NCI-H774 (cell line): ENCODE data around the gene DDR1.
"Not testable (repeated sequence)": the region's sequence is repeated elsewhere in the genome, so short reads cannot be mapped to it uniquely, and the experiment has no call there.

Experiments used
- DNase-seq: peaks from one replicate; lab custom pipeline; 2025; lab: John Stamatoyannopoulos, UW

Gene DDR1

GRCh38 chr6:30854285-30855040, 29.9 kb upstream of the DDR1 start:
- DNase-seq: no peak

DNA sequence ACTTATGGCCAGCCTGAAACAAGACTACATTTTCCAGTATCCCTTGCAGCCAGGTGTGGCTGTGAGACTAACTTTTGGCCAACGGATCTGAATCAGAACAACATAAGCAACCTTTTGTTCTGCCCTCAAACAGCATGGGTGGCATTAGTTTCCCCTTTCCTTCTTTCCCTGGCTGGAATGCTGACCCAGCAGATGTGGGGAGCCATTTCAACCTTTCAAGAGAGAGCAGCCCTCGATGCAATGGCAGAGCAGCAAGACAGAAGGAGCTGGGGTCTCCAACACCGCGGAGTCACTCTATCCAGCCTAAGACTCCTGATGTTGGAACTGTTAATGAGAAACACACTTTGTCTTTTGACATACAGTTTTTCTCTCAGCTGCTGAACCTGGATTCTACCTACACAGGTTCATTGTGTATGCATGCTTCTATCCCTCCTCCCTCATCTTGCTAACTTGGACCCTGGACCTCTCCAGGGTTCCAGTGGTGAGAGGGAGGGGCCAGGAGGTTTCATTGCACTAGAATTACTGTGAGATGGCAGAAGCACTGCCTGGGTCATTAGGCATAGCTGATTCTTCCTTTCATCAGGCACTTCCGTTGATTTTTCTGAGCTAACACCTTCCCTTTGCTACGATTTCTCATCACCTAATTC, 28.8 kb upstream of the DDR1 start:
- no peak for DNase-seq

DNA sequence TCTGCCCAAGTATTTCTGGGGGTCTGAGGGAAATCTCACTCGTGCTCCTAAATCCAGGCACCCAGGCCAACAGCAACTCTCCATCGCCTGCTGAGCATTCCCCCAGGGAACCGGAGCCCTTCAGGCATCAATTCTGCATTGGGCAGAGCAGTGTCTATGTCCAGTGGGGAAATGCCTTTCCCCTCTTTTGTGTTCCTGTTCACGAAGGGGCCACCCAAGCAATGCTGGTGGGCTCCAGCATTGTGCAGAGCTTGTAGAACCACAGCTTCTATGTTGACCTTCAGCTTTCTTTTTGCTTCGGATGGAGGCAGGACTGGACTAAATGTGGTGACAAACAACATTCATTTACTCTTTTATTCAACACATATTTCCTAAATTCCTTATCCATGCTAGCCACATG, 27.2 kb upstream of the DDR1 start:
- DNase-seq: no peak

DNA sequence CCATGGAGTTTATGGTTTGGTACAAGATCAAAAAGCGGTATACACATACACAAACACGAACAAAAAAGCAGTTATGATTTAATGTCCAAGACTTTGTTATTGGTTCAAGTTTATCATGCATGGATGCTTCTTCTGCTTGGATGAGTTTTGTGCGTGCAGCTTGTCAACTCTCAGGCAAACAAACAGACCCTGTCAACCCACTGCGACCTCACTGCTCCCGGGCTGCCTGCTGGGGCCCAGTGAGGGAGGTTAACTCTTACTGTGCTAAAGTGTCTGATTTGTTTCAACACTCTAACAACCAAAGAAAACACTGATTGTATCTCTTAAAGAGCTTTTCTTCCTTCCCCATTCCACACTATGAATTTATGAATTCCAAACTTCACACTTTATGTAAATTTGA, 26.8 kb upstream of the DDR1 start:
- no peak for DNase-seq

- not testable (repeated sequence) for DNase-seq
Observed at GRCh38 chr6:30859726-30860125, 24.6 kb upstream of the DDR1 start.

GRCh38 chr6:30861257-30862048, 22.9 kb upstream of the DDR1 start:
- DNase-seq: no peak

GRCh38 chr6:30862156-30862875, 22.0 kb upstream of the DDR1 start:
- no peak for DNase-seq

GRCh38 chr6:30864325-30864724, 20.0 kb upstream of the DDR1 start:
- no peak for DNase-seq

- not testable (repeated sequence) for DNase-seq
Observed at GRCh38 chr6:30869241-30869749, 15.0 kb upstream of the DDR1 start.

DNA sequence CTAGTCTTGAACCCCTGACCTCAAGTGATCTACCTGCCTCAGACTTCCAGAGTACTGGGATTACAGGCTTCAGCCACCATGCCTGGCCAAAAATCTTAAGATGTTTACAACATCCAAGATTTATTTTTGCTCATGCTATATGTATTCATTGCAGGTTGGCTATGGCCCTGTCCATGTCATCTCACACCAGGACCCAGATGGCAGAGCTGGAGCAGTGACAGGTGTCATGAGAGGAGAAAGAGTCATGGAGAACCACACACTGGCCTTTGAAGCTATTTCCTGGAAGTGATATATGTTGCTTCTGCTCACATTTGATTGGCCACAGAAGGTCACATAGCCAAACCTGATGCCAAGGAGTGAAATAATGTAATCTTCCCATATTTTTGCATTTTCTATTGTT, 13.8 kb upstream of the DDR1 start:
- no peak for DNase-seq

- DNase-seq: no peak
Observed at GRCh38 chr6:30871592-30872183, 12.6 kb upstream of the DDR1 start.

- no peak for DNase-seq
Observed at GRCh38 chr6:30873137-30873640, 11.1 kb upstream of the DDR1 start.

DNA sequence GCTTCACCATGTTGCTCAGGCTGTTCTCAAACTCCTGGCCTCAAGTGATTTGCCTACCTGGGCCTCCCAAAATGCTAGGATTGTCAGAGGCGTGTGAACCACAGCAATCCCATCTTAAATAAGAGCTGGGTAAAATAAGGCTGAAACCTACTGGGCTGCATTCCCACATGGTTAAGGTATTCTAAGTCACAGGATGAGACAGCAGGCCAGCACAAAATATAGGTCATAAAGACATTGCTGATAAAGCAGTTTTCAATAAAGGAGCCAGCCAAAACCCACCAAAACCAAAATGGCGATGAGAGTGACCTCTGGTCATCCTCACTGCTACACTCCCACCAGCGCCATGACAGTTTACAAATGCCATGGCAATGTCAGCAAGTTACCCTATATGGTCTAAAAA, 10.5 kb upstream of the DDR1 start:
- not testable (repeated sequence) for DNase-seq

DNA sequence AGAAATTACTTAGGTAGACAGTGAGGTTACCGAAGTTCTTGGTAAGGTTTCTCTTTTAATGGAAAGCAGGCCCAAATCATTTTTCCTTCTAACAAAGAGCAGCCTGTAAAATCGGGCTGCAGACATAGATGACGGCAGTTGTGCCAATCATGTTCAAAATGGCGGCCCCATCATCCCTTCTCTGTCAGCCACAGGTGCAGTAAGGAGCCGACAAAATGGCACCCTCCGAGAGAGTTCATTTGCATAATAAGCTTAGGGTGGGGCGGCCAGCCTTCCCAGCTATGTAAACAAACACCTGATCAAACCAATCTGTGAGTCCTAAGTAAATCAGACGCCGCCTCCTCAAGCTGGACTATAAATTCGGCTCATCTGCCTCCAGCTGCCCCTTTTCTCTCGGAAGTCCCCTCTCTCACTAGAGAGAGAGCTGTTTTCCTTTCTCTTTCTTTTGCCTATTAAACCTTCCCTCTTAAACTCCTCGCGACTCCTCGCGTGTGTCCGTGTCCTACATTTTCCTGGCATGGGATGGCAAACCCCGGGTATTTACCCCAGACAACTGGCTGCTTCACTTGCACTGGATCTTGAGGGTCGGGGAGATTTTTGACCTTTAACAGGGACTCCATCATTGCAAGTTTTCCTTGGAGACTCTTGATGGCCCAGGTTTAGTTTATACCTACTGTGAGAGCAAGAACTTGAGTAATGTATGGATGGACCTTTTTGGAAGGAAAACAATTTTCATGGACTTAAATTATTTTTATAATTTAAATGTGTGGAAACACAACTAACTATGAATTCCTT, 8.9 kb upstream of the DDR1 start:
- DNase-seq: peak; percentile 86

- no peak for DNase-seq
Observed at GRCh38 chr6:30876039-30876730, 8.1 kb upstream of the DDR1 start.

DNA sequence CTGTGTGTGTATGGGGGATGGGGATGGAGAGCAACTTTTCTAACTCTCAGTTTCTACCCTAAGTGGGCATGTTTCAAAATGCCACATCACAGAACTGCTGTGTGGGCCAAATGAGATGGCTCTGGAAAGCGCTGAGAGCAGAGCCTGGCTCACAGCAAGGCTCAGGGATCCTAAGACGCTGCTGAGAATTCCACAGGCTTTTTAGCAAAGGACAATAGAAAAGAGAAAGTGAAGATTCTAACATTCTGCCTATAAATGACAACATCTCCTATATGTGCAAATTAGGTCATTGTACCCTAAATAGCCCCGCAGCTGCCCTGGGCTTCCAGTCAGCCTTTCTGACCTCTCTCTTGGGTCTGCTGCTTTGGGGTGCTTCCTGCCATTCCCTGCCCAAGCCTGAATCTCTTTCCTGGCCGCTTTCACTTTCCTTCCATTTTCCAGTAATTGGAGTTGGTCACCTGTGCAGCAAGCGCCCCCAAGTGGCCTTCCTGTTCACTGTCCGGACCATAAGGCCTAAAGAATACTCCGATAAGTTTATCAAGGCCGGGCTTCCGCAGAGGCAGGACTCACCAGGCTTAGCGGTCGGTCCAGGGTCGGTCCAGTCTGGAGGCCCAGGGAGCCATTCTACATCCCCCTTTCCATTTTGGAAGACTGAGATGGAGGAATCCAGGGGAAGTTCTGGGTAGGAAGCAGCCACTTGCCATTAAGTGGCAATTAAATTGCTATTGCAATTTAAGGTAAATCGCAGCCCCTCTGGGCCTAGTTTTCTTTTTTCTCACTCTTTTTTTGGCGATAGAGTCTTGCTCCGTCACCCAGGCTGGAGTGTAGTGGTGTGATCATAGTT, 6.7 kb upstream of the DDR1 start:
- DNase-seq: peak; percentile 81

GRCh38 chr6:30879684-30880427, 4.5 kb upstream of the DDR1 start:
- DNase-seq: no peak

- no peak for DNase-seq
Observed at GRCh38 chr6:30880698-30881252, 3.5 kb upstream of the DDR1 start.
